NCI-H1436 treated with DMSO at 0.1 percent for 48 hours (cell line): Measurements from ENCODE around the gene KSR1.
"Not testable (repeated sequence)": the region's sequence is repeated elsewhere in the genome, so short reads cannot be mapped to it uniquely, and the experiment has no call there.

Experiments used
- DNase-seq: peaks from one replicate; lab custom pipeline; 2025; lab: John Stamatoyannopoulos, UW

Gene KSR1

GRCh38 chr17:27454089-27454488, 2.2 kb upstream of the KSR1 start:
- DNase-seq, result no peak

GRCh38 chr17:27455236-27455913, 873 bp upstream of the KSR1 start:
- DNase-seq, result no peak

GRCh38 chr17:27456681-27457359, 572 bp downstream of the KSR1 start:
- DNase-seq, result no peak

- no peak for DNase-seq
Measured at GRCh38 chr17:27457360-27457715, 1.1 kb downstream of the KSR1 start.

- no peak for DNase-seq
Measured at GRCh38 chr17:27457731-27458523, 1.7 kb downstream of the KSR1 start.

GRCh38 chr17:27458524-27458908, 2.3 kb downstream of the KSR1 start:
- no peak for DNase-seq

- no peak for DNase-seq
Measured at GRCh38 chr17:27459433-27459832, 3.2 kb downstream of the KSR1 start.

GRCh38 chr17:27460196-27460725, 4.0 kb downstream of the KSR1 start:
- no peak for DNase-seq

GRCh38 chr17:27461192-27461859, 5.1 kb downstream of the KSR1 start:
- no peak for DNase-seq

- no peak for DNase-seq
Measured at GRCh38 chr17:27462149-27462548, 5.9 kb downstream of the KSR1 start.

GRCh38 chr17:27462714-27463113, 6.5 kb downstream of the KSR1 start:
- DNase-seq, result no peak

- no peak for DNase-seq
Measured at GRCh38 chr17:27463235-27463677, 7.0 kb downstream of the KSR1 start.

- not testable (repeated sequence) for DNase-seq
Measured at GRCh38 chr17:27464019-27464418, 7.8 kb downstream of the KSR1 start.

GRCh38 chr17:27464431-27464830, 8.2 kb downstream of the KSR1 start:
- DNase-seq, result no peak

- DNase-seq, result not testable (repeated sequence)
Measured at GRCh38 chr17:27465875-27466274, 9.6 kb downstream of the KSR1 start.

- no peak for DNase-seq
Measured at GRCh38 chr17:27466376-27466742, 10.1 kb downstream of the KSR1 start.

- no peak for DNase-seq
Measured at GRCh38 chr17:27466743-27467375, 10.6 kb downstream of the KSR1 start.

GRCh38 chr17:27469256-27469655, 13.0 kb downstream of the KSR1 start:
- DNase-seq, result no peak

- no peak for DNase-seq
Measured at GRCh38 chr17:27471321-27472269, 15.3 kb downstream of the KSR1 start.

- DNase-seq, result no peak
Measured at GRCh38 chr17:27473190-27473747, 17.0 kb downstream of the KSR1 start.
